ENCODE results near the gene UBL3. TPM values are rescaled to one million over a fixed set of nuclear protein-coding genes. Genes with fewer than 3 reads are reported as not detected.

Gene UBL3
- total RNA-seq, 1 experiment from 2014 or later: 10.7 TPM

DNA sequence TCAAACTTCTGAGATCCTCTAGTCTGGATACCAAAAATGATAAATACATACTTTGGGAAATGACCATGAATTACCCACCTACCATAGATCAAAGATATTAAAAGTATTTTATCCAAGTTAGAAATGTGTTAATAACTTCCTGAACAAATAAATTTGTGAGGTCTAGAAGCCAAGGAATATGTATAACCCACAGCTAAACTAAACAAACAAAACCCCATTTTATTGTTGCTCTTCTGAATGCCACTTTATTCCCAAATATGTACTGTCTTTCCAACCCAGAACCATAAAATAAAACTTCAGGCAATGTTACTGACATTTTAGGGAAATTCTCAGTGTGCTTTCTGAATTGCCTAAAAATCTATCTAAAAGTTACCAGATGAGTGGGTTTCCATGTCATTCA lies 35.1 kb downstream of the UBL3 start:
- ATAC-seq: no peak
- Histone ChIP-seq H3K4me1 (ENCODE audit: control insufficient read depth in 1 of 2, insufficient read depth in 2 of 2, low read length in 2 of 2) (no peaks in the 10 kb centered on the region), H3K4me2 (ENCODE audit: low read length) (no peak overlapping the region), H3K27ac (ENCODE audit: low read depth, low read length) (no peak overlapping the region), H3K36me3 (ENCODE audit: control insufficient read depth in 1 of 2, insufficient read depth in 2 of 2, low read length in 2 of 2) (no peaks in the 10 kb centered on the region), H3K9ac (ENCODE audit: low read length) (no peak overlapping the region), H3K9me2 (ENCODE audit: insufficient read depth) (no peaks in the 10 kb centered on the region), H3K9me3 (ENCODE audit: control insufficient read depth in 1 of 2, insufficient read depth in 1 of 2, low read depth in 1 of 2, low read length in 2 of 2) (no peaks in the 10 kb centered on the region), H4K20me1 (ENCODE audit: insufficient read depth) (no peaks in the 10 kb centered on the region), H3K27me3 (ENCODE audit: insufficient read depth, low read length) (no peaks in the 10 kb centered on the region), H3K4me3 (replicated peaks in 1 of 2; ENCODE audit: low read depth in 1 of 2, low read length in 2 of 2) (no peak overlapping the region), H3K79me2 (ENCODE audit: insufficient read depth, low read length) (no peaks in the 10 kb centered on the region), H2AFZ (ENCODE audit: low read depth, low read length, poor library complexity, severe bottlenecking) (no peak overlapping the region)
- ChIA-PET POLR2A (no interaction called here), CTCF (no interaction called here), RAD21 (ENCODE audit: low non-redundant PET in 1 of 2, low total read pairs in 2 of 2, uncharacterized antibody in 2 of 2, unreplicated experiment in 2 of 2) (no interaction called here)
- DNase-seq (ENCODE audit: low read depth, low spot score): no peak
- BruUV-seq (replicated peaks): no TSS peak
- intact Hi-C loops (cut with micrococcal nuclease): no loop called here
- TF ChIP-seq, protein P1, sequence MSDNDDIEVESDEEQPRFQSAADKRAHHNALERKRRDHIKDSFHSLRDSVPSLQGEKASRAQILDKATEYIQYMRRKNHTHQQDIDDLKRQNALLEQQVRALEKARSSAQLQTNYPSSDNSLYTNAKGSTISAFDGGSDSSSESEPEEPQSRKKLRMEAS (IDR thresholded peaks at IDR 0.05): no peak
- no peak for TF ChIP-seq CEBPB (IDR thresholded peaks at IDR 0.05; ENCODE audit: low read depth)
- TF ChIP-seq FOSL1 (IDR thresholded peaks at IDR 0.05; ENCODE audit: low read depth): no peak
- no peak for TF ChIP-seq POLR2A (IDR thresholded peaks at IDR 0.05; ENCODE audit: borderline replicate concordance, extremely low read depth, insufficient read depth, insufficient read length)
- TF ChIP-seq, protein P2, sequence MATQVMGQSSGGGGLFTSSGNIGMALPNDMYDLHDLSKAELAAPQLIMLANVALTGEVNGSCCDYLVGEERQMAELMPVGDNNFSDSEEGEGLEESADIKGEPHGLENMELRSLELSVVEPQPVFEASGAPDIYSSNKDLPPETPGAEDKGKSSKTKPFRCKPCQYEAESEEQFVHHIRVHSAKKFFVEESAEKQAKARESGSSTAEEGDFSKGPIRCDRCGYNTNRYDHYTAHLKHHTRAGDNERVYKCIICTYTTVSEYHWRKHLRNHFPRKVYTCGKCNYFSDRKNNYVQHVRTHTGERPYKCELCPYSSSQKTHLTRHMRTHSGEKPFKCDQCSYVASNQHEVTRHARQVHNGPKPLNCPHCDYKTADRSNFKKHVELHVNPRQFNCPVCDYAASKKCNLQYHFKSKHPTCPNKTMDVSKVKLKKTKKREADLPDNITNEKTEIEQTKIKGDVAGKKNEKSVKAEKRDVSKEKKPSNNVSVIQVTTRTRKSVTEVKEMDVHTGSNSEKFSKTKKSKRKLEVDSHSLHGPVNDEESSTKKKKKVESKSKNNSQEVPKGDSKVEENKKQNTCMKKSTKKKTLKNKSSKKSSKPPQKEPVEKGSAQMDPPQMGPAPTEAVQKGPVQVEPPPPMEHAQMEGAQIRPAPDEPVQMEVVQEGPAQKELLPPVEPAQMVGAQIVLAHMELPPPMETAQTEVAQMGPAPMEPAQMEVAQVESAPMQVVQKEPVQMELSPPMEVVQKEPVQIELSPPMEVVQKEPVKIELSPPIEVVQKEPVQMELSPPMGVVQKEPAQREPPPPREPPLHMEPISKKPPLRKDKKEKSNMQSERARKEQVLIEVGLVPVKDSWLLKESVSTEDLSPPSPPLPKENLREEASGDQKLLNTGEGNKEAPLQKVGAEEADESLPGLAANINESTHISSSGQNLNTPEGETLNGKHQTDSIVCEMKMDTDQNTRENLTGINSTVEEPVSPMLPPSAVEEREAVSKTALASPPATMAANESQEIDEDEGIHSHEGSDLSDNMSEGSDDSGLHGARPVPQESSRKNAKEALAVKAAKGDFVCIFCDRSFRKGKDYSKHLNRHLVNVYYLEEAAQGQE (IDR thresholded peaks at IDR 0.05; ENCODE audit: low read depth): no peak
- no peak for TF ChIP-seq EGR1 (IDR thresholded peaks at IDR 0.05; ENCODE audit: low read depth)
- TF ChIP-seq TCF7L2 (IDR thresholded peaks at IDR 0.05; ENCODE audit: borderline replicate concordance, extremely low read depth, insufficient read depth, insufficient read length): no peak
- no peak for TF ChIP-seq RAD21 (IDR thresholded peaks at IDR 0.05; ENCODE audit: low read depth)
